Measurements from ENCODE around the gene RABL6.

The RABL6 gene

DNA sequence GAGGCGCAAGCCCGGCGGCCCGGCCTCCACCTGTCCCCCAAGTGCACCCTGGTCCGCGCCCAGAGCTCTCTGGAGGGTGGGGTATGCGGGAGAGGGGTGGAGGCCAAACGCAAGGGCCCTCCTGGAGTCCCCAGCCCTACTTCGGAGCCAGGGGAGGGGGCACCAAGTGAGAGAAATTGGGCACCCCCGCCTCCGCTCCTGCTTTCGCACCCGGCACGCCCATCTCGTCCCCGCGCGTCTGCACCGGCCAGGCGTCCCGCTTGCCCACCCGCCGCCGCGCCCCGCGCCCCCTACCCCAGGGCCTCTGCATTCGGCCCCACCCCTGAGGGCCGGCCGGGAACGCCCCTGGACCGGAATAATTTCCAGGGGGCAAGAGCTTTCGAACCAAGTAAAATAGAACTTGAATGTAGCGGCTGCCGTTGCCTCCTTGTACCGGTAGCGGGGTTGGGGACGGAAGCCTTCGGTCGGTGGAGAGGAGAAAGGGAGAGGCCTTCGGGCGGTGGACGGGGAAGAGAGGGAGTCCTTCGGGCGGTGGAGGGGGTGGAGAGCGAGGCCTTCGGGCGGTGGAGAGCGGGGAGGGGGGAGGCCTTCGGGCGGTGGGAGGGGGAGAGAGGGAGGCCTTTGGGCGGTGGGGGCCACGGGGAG is 40.8 kb downstream of the RABL6 start:
- TF ChIP-seq CTCF (IDR thresholded peaks at IDR 0.05; ENCODE audit: control insufficient read depth, insufficient read depth, low read depth, low read length, missing control alignments): no peak
- no peak for DNase-seq (ENCODE audit: low read depth)
- peak overlapping the region; percentile 95 for H3K4me3 ChIP-seq (ENCODE audit: control insufficient read depth, low read depth, low read length)

- TF ChIP-seq CTCF (IDR thresholded peaks at IDR 0.05; ENCODE audit: control insufficient read depth, insufficient read depth, low read depth, low read length, missing control alignments): no peak
Measured at GRCh38 chr9:136849038-136849959, 41.6 kb downstream of the RABL6 start, which contains the start of gene PHPT1. Gene PHPT1 (plus strand): TSS chr9:136849409. CDS start chr9:136849431, 22 bp downstream.

DNA sequence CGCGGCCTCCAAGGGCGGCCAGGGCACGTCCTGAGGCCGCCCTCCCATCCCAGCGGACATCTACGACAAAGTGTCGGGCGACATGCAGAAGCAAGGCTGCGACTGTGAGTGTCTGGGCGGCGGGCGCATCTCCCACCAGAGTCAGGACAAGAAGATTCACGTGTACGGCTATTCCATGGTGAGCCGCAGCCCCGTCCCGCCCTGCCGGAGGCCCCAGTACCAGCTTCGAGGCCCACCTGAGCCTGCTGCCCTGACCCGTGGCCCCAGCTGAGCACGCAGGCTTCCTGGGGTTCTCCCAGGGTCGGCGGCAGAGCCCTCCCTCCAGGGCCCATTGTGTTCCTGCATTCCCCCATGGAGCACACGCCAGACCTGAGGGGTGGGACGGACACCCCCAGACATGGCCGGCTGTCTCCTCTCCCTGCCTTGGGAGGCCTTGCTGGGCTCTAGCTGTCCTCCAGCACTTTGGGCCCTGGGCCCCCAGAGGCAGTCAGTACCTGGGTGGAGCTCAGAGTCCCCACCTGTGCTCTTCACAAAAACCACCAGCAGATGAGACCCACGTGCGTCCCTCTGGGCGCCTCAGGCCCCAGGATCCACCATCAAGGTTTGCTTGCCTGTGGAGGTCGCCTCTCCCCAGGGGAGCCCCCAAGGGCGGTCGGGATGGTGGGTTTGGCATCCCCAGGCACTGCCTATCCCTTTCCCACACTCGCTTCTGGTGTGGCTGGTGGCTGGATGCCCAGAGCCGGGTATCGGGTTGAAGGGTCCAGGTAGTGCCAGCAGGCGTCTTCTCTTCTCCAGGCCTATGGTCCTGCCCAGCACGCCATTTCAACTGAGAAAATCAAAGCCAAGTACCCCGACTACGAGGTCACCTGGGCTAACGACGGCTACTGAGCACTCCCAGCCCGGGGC is 42.5 kb downstream of the RABL6 start:
- TF ChIP-seq CTCF (IDR thresholded peaks at IDR 0.05; ENCODE audit: control insufficient read depth, insufficient read depth, low read depth, low read length, missing control alignments): no peak
- DNase-seq (ENCODE audit: low read depth): no peak
- H3K4me3 ChIP-seq (ENCODE audit: control insufficient read depth, low read depth, low read length): peak overlapping the region; percentile 95

More at GRCh38 chr9:136849038-136849959, 41.6 kb downstream of the RABL6 start, which contains the start of gene PHPT1:
- peak; percentile 97 for DNase-seq (ENCODE audit: low read depth)
- H3K4me3 ChIP-seq (ENCODE audit: control insufficient read depth, low read depth, low read length): peak within 1 kb of the TSS; percentile 95

GRCh38 chr9:136850866-136851775 is 43.4 kb downstream of the RABL6 start:
- DNase-seq (ENCODE audit: low read depth): no peak
- no peak for TF ChIP-seq CTCF (IDR thresholded peaks at IDR 0.05; ENCODE audit: control insufficient read depth, insufficient read depth, low read depth, low read length, missing control alignments)
- H3K4me3 ChIP-seq (ENCODE audit: control insufficient read depth, low read depth, low read length): no peak overlapping the region; the same call in 1 of the 2 replicates

- TF ChIP-seq CTCF (IDR thresholded peaks at IDR 0.05; ENCODE audit: control insufficient read depth, insufficient read depth, low read depth, low read length, missing control alignments): no peak
- H3K4me3 ChIP-seq (ENCODE audit: control insufficient read depth, low read depth, low read length): no peak within 1 kb of the TSS
- DNase-seq (ENCODE audit: low read depth): no peak
Measured at GRCh38 chr9:136851941-136852663, 44.4 kb downstream of the RABL6 start, which contains the start of gene MAMDC4. Gene MAMDC4 (plus strand): TSS chr9:136852346. CDS start chr9:136852417, 71 bp downstream.

Measured in AG09309 (cell line).